Neuron (in vitro differentiated cells): ENCODE data around the gene ST8SIA2.

Source experiments
- H2AFZ ChIP-seq: one replicate; pipeline ENCODE4 v1.6.1; 2013; ENCODE audit warnings: low read depth, mild to moderate bottlenecking, inconsistent platforms, low read length, moderate library complexity
- H3K27me3 ChIP-seq: one replicate; pipeline ENCODE4 v1.6.1; 2013; ENCODE audit warnings: low read length; ENCODE audit not compliant: insufficient read depth
- H3K36me3 ChIP-seq: one replicate; pipeline ENCODE4 v1.6.1; 2013; ENCODE audit warnings: low read length; ENCODE audit not compliant: insufficient read depth
- H3K4me1 ChIP-seq: one replicate; pipeline ENCODE4 v1.6.1; 2013; ENCODE audit warnings: low read length; ENCODE audit not compliant: insufficient read depth
- H3K4me3 ChIP-seq: 2 replicates; pipeline ENCODE4 v1.5.1; 2013; ENCODE audit warnings: mild to moderate bottlenecking, low read length, moderate library complexity
- H3K9me3 ChIP-seq: one replicate; pipeline ENCODE4 v1.6.1; 2013; ENCODE audit warnings: low read length

The ST8SIA2 gene

DNA sequence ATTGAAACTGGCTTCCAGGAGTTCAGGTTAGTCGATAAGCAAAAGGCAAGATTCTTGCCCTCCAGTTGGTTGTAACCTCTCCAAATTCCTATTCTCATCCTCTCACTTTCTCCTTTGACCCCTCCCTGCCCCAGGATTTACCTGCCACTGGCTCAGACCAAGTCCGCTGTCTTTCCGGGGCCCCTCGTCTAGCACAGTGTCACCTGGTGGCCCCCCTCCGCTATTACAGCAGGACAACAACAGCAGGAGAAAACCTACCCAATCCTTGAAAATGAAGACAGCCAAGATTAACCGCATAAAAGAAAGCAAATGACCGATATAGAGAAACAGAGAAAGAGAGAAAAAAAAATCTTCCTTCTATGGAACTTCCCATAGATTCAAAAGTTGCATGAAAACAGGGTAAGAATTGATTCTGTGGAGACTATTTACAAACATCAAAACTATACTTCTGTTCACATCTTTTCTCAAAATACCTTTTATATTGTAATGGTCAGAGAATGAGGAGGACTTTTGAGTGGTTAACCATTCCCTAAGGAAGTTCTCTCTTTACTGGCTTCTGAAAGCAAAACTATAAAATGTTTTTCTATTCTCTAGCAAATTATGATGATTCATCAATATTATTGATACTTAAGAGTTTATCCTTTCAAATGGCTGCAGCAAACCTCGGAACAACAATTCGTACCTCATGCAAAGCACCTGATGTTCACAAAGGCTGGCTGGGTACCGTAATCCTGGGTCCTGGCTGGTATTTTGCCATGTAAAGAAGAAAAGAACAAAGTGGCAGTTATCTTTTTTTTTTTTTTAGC lies 10.0 kb upstream of the ST8SIA2 start:
- no peak overlapping the region for H2AFZ ChIP-seq
- no peaks in the 10 kb centered on the region for H3K36me3 ChIP-seq
- no peaks in the 10 kb centered on the region for H3K4me1 ChIP-seq
- no peak overlapping the region for H3K4me3 ChIP-seq
- H3K9me3 ChIP-seq, result no peaks in the 10 kb centered on the region
- no peaks in the 10 kb centered on the region for H3K27me3 ChIP-seq

DNA sequence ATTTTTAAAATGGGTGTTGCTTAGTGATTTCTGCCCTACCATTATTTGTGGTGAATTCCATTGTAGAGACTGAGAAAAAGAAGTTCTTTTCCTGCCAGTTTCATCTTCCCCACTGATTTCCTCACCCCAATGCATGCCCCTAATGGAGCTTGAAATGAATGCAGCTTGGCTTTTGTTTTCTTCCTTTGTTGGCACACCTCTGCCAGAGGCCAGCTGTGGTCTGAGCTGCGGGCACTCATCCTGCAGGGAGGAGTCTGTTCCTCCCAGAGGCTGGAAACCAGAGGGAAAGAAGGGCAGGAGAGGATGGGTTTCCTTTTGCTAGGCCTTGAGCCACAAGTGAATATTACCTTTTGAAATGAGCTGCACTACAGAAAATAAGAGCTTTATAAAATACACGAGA lies 9.3 kb upstream of the ST8SIA2 start:
- no peaks in the 10 kb centered on the region for H3K36me3 ChIP-seq
- no peak overlapping the region for H3K4me3 ChIP-seq
- no peaks in the 10 kb centered on the region for H3K27me3 ChIP-seq
- no peaks in the 10 kb centered on the region for H3K9me3 ChIP-seq
- H2AFZ ChIP-seq, result no peak overlapping the region
- no peaks in the 10 kb centered on the region for H3K4me1 ChIP-seq

GRCh38 chr15:92385096-92385495 lies 8.6 kb upstream of the ST8SIA2 start:
- no peak overlapping the region for H2AFZ ChIP-seq
- H3K4me3 ChIP-seq, result no peak overlapping the region
- no peaks in the 10 kb centered on the region for H3K4me1 ChIP-seq
- no peaks in the 10 kb centered on the region for H3K36me3 ChIP-seq
- H3K9me3 ChIP-seq, result no peaks in the 10 kb centered on the region
- no peaks in the 10 kb centered on the region for H3K27me3 ChIP-seq

DNA sequence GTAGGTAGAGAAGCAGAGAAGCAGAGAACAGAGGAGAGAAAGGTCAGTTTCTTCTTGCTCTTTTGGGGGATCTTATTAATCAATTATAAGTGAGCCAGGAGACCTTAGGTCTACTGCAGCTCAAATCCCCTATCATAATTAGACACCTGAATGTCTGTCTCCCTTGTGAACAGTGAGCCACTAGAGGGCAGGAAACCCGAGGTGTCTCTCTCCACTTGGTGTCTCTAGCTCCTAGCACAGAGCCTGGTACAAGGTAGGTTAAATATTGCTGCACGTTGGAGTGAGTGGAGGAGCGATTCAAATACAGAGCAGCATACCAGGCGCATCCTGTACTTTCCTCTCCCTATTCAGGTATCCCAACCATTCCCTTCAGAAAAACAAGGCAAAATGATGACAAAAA lies 2.0 kb upstream of the ST8SIA2 start:
- Histone ChIP-seq H3K4me1 (peaks cover 19% of the 10 kb centered on the region), H2AFZ (no peak overlapping the region), H3K36me3 (peaks cover 6% of the 10 kb centered on the region), H3K9me3 (no peaks in the 10 kb centered on the region), H3K27me3 (no peaks in the 10 kb centered on the region), H3K4me3 (no peak overlapping the region)

DNA sequence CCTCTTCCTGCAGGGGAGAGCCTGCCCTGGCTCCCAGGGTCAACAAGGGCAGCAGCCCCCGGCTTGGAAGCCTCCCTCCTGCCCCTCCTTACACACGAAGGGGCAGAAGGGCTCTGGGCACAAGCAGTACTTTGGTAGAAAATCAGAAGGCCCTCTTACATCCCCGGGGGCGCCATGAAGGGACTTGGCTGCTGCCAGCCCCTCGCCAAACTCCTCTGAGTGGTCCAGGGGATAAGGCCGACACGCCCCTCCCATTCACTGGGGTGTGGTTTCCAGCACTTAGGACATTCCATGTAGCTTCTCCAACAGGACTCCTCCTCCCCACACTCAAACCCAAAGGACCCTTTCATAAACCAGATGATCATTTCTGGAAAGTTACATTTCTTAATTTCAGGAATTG lies 1.2 kb upstream of the ST8SIA2 start:
- H3K4me1 ChIP-seq, result peaks cover 19% of the 10 kb centered on the region
- no peak overlapping the region for H2AFZ ChIP-seq
- H3K4me3 ChIP-seq, result no peak overlapping the region
- H3K27me3 ChIP-seq, result no peaks in the 10 kb centered on the region
- peaks cover 9% of the 10 kb centered on the region for H3K36me3 ChIP-seq
- H3K9me3 ChIP-seq, result no peaks in the 10 kb centered on the region

GRCh38 chr15:92393980-92394308 lies 263 bp downstream of the ST8SIA2 start:
- no peaks in the 10 kb centered on the region for H3K9me3 ChIP-seq
- H2AFZ ChIP-seq, result peak overlapping the region; percentile 71
- H3K4me3 ChIP-seq, result peak overlapping the region; percentile 98
- peaks cover 21% of the 10 kb centered on the region for H3K36me3 ChIP-seq
- peaks cover 19% of the 10 kb centered on the region for H3K4me1 ChIP-seq
- no peaks in the 10 kb centered on the region for H3K27me3 ChIP-seq

DNA sequence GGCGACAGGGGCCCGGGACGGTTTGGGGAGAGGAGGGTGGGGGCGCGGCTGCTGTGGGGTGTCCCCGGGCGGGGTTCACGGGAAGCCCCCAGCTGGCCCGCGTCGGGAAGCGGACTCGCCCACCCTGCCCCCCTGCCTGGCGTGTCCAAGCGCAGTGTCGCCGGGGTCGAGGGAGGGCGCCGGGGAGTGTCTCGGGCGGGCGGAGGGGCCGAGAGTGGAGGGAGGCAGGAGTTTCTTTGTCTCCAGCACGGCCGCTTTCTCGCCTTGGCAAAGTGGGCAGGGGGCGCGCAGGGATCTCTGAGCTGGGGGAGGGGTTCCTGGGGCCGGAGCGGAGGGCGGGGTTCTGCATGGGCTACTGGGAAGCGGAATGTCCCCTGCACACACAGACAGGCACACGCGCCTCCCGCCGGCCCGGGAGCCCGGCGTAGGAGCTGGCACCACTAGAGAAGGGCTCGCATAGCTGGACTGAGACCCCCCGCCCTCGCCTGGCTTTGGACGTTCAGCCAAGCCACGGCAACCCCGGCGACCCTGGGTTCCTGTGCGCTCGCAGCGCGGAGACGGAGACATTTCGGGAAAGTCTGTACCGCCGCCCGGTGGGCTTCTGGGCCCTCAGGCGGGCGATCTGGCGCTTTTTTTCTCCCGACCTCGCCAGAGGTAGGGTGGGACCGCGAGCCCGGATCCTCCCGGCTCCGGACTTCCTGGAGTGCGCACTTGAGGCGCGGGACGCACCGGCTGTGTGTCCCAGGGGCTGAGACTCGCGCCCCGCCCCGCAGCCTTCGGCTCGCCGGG lies 822 bp downstream of the ST8SIA2 start:
- Histone ChIP-seq H3K9me3 (no peaks in the 10 kb centered on the region), H3K4me3 (peak overlapping the region; percentile 98), H3K36me3 (peaks cover 27% of the 10 kb centered on the region), H2AFZ (peak overlapping the region; percentile 71), H3K27me3 (no peaks in the 10 kb centered on the region), H3K4me1 (peaks cover 19% of the 10 kb centered on the region)

DNA sequence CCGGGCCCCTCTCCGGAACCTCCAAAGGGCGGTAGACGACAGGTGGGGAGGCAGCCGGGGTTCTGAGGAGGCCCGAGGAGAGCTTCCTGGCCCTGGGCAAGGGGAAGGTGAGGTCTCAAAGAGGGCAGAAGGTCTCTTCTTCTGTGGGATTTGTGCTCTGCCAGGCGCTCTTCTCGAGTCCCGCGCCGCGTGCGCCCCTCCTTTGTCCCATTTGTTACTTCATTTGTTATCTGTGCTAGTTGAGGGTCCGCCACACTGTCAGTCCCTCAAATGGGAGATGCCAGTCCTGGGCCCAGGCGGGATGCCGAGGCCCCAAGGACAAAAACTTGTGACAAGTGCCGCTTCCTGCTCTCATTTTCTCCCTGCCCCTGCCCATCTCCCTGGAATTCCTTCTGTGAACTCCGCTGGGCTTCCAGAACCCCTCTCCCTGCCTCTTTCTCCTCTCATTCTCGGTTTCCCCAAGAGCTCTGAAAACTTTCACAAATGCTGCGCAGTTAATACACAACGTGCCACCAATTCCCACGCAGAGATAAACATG lies 1.5 kb downstream of the ST8SIA2 start:
- Histone ChIP-seq H3K36me3 (peaks cover 33% of the 10 kb centered on the region), H3K9me3 (no peaks in the 10 kb centered on the region), H3K27me3 (no peaks in the 10 kb centered on the region), H2AFZ (peak overlapping the region; percentile 71), H3K4me1 (peaks cover 19% of the 10 kb centered on the region), H3K4me3 (peak overlapping the region; percentile 98)

DNA sequence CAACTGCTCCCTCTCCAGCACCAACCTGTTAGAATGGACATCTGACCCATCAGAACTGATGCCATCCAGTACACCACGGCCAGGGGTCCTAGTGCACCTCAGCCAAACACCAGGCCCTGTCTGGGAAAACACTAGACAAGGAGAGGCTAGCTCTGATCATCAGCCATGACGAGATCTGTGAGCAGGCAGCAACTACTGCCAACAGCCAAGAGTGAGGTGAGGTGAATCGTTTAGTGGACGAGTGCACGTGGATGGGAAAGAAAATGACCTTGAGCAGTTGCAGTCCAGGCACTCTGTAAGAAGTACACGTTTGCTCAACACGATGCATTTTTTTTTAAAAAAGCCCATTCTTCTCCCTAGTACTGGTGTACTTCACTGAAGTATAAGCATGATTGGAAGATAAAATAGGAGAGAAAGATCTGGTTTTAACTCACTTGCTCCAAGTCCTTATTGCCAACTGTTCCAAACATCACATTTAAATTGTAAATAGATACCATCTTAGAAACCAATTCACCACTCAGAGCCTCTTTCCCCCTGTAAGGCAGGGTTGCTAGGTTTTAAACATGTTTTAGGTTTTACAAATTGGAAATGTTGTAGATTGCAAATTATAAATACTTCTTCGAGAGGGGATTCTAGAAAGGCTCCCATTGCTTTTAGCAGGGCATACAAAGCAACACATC lies 5.7 kb downstream of the ST8SIA2 start:
- Histone ChIP-seq H3K36me3 (peaks cover 63% of the 10 kb centered on the region), H3K27me3 (no peaks in the 10 kb centered on the region), H3K4me3 (no peak overlapping the region), H3K9me3 (no peaks in the 10 kb centered on the region), H3K4me1 (peaks cover 10% of the 10 kb centered on the region), H2AFZ (no peak overlapping the region)

- Histone ChIP-seq H3K27me3 (no peaks in the 10 kb centered on the region), H3K36me3 (peaks cover 61% of the 10 kb centered on the region), H3K4me1 (peaks cover 5% of the 10 kb centered on the region), H2AFZ (no peak overlapping the region), H3K9me3 (no peaks in the 10 kb centered on the region), H3K4me3 (no peak overlapping the region)
Measured at GRCh38 chr15:92400573-92400972, 6.9 kb downstream of the ST8SIA2 start.

- no peaks in the 10 kb centered on the region for H3K9me3 ChIP-seq
- H3K4me1 ChIP-seq, result no peaks in the 10 kb centered on the region
- H2AFZ ChIP-seq, result no peak overlapping the region
- H3K36me3 ChIP-seq, result peaks cover 62% of the 10 kb centered on the region
- H3K4me3 ChIP-seq, result no peak overlapping the region
- no peaks in the 10 kb centered on the region for H3K27me3 ChIP-seq
Measured at GRCh38 chr15:92400980-92401787, 7.5 kb downstream of the ST8SIA2 start.

GRCh38 chr15:92402751-92403150 lies 9.1 kb downstream of the ST8SIA2 start:
- H3K27me3 ChIP-seq, result no peaks in the 10 kb centered on the region
- H2AFZ ChIP-seq, result no peak overlapping the region
- no peak overlapping the region for H3K4me3 ChIP-seq
- no peaks in the 10 kb centered on the region for H3K9me3 ChIP-seq
- peaks cover 8% of the 10 kb centered on the region for H3K4me1 ChIP-seq
- H3K36me3 ChIP-seq, result peaks cover 60% of the 10 kb centered on the region
